ENCODE measurements around the gene AGO3. TPM values are rescaled to one million over a fixed set of nuclear protein-coding genes. Genes with fewer than 3 reads are reported as not detected.
A peak's percentile ranks its signal among the peaks of the same experiment; 100 is the strongest.

AGO3 gene
- 9.9 and 10.6 TPM in 2 replicates for total RNA-seq

- peak; percentile 34 for DNase-seq (ENCODE audit: low read depth)
- H3K36me3 ChIP-seq (ENCODE audit: control insufficient read depth, insufficient read depth, low read length) = no peaks in the 10 kb centered on the region
- H3K4me3 ChIP-seq (ENCODE audit: low read depth, low read length) = peak within 1 kb of the TSS; percentile 81
- TF ChIP-seq CTCF (IDR thresholded peaks at IDR 0.05; ENCODE audit: insufficient read depth, low read length, poor library complexity, severe bottlenecking) = no peak
- no peaks in the 10 kb centered on the region for H3K27me3 ChIP-seq (ENCODE audit: control insufficient read depth, insufficient read depth, low read length)
Observed at GRCh38 chr1:35930593-35931445, at the start of gene AGO3. AGO3 (plus strand) TSS chr1:35931105; CDS start chr1:35931427, 322 bp downstream.

GRCh38 chr1:35881850-35882273, 49.0 kb upstream of the AGO3 start:
- Histone ChIP-seq H3K36me3 (ENCODE audit: control insufficient read depth, insufficient read depth, low read length) (no peaks in the 10 kb centered on the region), H3K27me3 (ENCODE audit: control insufficient read depth, insufficient read depth, low read length) (no peaks in the 10 kb centered on the region), H3K4me3 (ENCODE audit: low read depth, low read length) (no peak overlapping the region)
- TF ChIP-seq CTCF (IDR thresholded peaks at IDR 0.05; ENCODE audit: insufficient read depth, low read length, poor library complexity, severe bottlenecking) = no peak
- no peak for DNase-seq (ENCODE audit: low read depth)

GRCh38 chr1:35882586-35882944, 48.3 kb upstream of the AGO3 start:
- TF ChIP-seq CTCF (IDR thresholded peaks at IDR 0.05; ENCODE audit: insufficient read depth, low read length, poor library complexity, severe bottlenecking) = no peak
- Histone ChIP-seq H3K36me3 (ENCODE audit: control insufficient read depth, insufficient read depth, low read length) (no peaks in the 10 kb centered on the region), H3K4me3 (ENCODE audit: low read depth, low read length) (peak overlapping the region; percentile 19), H3K27me3 (ENCODE audit: control insufficient read depth, insufficient read depth, low read length) (no peaks in the 10 kb centered on the region)
- DNase-seq (ENCODE audit: low read depth) = no peak

- Histone ChIP-seq H3K4me3 (ENCODE audit: low read depth, low read length) (peak within 1 kb of the TSS; percentile 90), H3K36me3 (ENCODE audit: control insufficient read depth, insufficient read depth, low read length) (no peaks in the 10 kb centered on the region), H3K27me3 (ENCODE audit: control insufficient read depth, insufficient read depth, low read length) (no peaks in the 10 kb centered on the region)
- TF ChIP-seq CTCF (IDR thresholded peaks at IDR 0.05; ENCODE audit: insufficient read depth, low read length, poor library complexity, severe bottlenecking) = peak; percentile 86
- DNase-seq (ENCODE audit: low read depth) = peak; percentile 47
Observed at GRCh38 chr1:35882945-35883634, 47.8 kb upstream of the AGO3 start, which contains the start of gene AGO1. AGO1 (plus strand) TSS chr1:35883209; CDS start chr1:35883422, 213 bp downstream.

GRCh38 chr1:35883635-35884101, 47.2 kb upstream of the AGO3 start:
- Histone ChIP-seq H3K27me3 (ENCODE audit: control insufficient read depth, insufficient read depth, low read length) (no peaks in the 10 kb centered on the region), H3K36me3 (ENCODE audit: control insufficient read depth, insufficient read depth, low read length) (no peaks in the 10 kb centered on the region), H3K4me3 (ENCODE audit: low read depth, low read length) (peak overlapping the region; percentile 90)
- no peak for TF ChIP-seq CTCF (IDR thresholded peaks at IDR 0.05; ENCODE audit: insufficient read depth, low read length, poor library complexity, severe bottlenecking)
- DNase-seq (ENCODE audit: low read depth) = no peak

Data from kidney epithelial cell (primary cell).